ENCODE results near the gene SLC16A7. TPM values are rescaled to one million over a fixed set of nuclear protein-coding genes. Genes with fewer than 3 reads are reported as not detected.
"Not testable (repeated sequence)": the region's sequence is repeated elsewhere in the genome, so short reads cannot be mapped to it uniquely, and the experiment has no call there.

Gene SLC16A7
- total RNA-seq, 4 donors from 2014 or later, result 14.9 to 22.2 (median 15.7) TPM

DNA sequence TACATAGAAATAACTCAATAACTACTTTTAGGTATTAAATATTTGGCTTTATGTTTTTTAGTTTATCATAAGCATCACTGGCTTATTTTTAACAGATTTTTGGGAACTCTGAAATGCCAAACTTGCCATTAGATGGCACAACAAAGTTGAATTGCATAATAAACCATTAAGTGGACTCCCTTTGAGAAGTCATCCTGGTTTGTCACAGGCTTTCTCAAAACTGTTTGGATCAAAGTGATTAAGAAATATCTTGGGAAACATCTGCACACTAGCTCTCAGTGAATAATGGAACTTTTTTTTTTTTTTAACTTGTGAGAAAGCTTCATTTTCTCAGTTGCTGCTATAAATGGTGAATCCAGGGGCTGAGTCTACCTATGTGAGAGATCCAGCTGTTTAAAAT lies 4.3 kb downstream of the SLC16A7 start:
- intact Hi-C loops (cut with DNase I), result no loop called here
- H3K27ac ChIP-seq, result no peak overlapping the region

DNA sequence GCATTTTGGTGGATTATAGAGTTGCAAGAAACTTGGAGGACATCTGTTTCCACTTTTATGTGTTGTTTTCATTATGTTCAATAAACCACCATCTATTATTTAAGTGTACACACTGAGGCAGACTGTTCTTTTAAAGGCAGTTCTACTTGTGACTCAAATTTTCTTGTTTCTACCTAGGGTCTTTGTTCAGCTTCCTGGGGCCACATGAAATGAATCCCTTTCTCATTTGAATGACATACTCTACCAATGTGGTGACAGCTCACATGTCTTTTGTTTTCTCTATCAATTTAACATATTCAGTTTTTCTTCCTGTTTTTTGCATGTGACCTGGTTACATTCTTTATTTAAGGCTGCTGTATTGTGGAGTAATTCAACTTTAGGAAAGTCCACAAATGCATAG lies 7.9 kb downstream of the SLC16A7 start:
- H3K4me3 ChIP-seq (replicated peaks in 1 of 3), result no peak overlapping the region
- no peak overlapping the region for H3K27ac ChIP-seq
- intact Hi-C loops (cut with DNase I), result no loop called here
- no peaks in the 10 kb centered on the region for H3K36me3 ChIP-seq
- no peaks in the 10 kb centered on the region for H3K27me3 ChIP-seq
- no peaks in the 10 kb centered on the region for H3K9me3 ChIP-seq
- TF ChIP-seq POLR2A (IDR thresholded peaks at IDR 0.05), result no peak
- TF ChIP-seq, protein P1, sequence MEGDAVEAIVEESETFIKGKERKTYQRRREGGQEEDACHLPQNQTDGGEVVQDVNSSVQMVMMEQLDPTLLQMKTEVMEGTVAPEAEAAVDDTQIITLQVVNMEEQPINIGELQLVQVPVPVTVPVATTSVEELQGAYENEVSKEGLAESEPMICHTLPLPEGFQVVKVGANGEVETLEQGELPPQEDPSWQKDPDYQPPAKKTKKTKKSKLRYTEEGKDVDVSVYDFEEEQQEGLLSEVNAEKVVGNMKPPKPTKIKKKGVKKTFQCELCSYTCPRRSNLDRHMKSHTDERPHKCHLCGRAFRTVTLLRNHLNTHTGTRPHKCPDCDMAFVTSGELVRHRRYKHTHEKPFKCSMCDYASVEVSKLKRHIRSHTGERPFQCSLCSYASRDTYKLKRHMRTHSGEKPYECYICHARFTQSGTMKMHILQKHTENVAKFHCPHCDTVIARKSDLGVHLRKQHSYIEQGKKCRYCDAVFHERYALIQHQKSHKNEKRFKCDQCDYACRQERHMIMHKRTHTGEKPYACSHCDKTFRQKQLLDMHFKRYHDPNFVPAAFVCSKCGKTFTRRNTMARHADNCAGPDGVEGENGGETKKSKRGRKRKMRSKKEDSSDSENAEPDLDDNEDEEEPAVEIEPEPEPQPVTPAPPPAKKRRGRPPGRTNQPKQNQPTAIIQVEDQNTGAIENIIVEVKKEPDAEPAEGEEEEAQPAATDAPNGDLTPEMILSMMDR (IDR thresholded peaks at IDR 0.05), result no peak
- DNase-seq, result no peak
- no peaks in the 10 kb centered on the region for H3K4me1 ChIP-seq

More for the DNA sequence above, 4.3 kb downstream of the SLC16A7 start:
- H3K27me3 ChIP-seq, result no peaks in the 10 kb centered on the region
- TF ChIP-seq POLR2A (IDR thresholded peaks at IDR 0.05), result no peak
- TF ChIP-seq, protein P1 (IDR thresholded peaks at IDR 0.05), result no peak
- H3K4me1 ChIP-seq, result peaks cover 3 to 4% of the 10 kb centered on the region in 2 donors
- H3K4me3 ChIP-seq (replicated peaks in 1 of 3), result no peak overlapping the region
- H3K36me3 ChIP-seq, result no peaks in the 10 kb centered on the region
- DNase-seq, result no peak
- no peaks in the 10 kb centered on the region for H3K9me3 ChIP-seq

DNA sequence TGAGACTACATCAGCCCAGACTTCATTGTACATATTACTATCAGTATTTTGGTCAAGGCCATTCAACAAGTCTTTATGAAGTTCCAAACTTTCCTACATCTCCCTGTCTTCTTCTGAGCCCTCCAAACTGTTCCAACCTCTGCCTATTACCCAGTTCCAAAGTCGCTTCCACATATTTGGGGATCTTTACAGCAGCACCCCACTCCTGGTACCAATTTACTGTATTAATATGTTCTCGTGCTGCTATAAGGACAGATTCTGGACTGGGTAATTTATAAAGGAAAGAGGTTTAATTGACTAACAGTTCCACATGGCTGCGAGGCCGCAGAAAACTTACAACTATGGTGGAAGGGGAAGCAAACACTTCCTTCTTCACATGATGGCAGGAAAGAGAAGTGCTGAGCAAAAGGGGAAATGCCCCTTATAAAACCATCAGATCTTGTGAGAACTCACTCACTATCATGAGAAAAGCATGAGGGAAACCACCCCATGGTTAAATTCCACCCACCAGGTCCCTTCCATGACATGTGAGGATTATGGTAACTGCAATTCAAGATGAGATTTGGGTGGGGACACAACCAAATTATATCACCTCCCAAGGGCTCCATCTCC lies 17.1 kb downstream of the SLC16A7 start:
- 92% methylated on average over 4 of the region's 4 CpGs for WGBS, 2 donors

DNA sequence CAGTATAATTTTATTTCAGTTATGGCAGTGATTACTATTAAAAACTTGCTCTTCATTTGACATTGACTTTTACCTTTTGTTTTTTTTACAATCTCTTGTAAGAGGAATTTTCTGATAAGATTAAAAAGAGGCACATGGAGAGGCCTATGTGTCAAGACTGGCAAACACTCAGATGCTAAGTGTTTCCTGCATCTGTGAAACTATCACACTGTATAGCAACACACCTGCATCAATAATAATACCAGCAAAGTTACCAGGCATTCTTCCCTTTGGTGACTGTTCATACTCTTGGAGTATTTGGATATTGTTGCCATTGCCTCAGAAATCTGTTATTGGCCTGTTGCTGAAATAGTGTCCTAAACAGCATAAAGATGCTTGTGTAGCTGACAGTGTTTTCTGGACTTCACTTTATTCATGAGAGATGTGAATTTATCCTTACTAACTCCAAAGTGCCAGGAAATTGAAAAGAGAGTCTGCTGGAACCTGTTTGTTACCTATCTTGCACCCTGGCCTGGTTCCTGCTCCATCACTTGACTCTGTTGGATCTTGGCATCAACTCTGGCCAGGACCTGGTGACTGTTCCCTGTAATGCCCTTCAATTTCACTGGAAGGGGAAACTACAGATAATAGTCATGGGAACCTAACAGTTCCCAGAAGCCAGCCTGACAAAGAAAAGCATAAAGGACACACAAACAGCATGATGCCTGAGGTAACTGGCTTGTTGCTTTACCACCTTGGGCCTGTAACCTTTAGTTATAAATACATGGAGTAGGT lies 19.8 kb downstream of the SLC16A7 start:
- Histone ChIP-seq H3K27me3 (no peaks in the 10 kb centered on the region), H3K9me3 (no peaks in the 10 kb centered on the region), H3K27ac (no peak overlapping the region), H3K4me3 (replicated peaks in 1 of 3) (no peak overlapping the region), H3K36me3 (no peaks in the 10 kb centered on the region), H3K4me1 (no peaks in the 10 kb centered on the region)
- TF ChIP-seq, protein P1 (IDR thresholded peaks at IDR 0.05), result no peak
- no peak for TF ChIP-seq POLR2A (IDR thresholded peaks at IDR 0.05)
- DNase-seq, result no peak
- intact Hi-C loops (cut with DNase I), result no loop called here

More for the DNA sequence above, 17.1 kb downstream of the SLC16A7 start:
- H3K9me3 ChIP-seq; H3K27me3 ChIP-seq; DNase-seq; H3K4me3 ChIP-seq (replicated peaks in 1 of 3); intact Hi-C loops (cut with DNase I); H3K4me1 ChIP-seq; H3K27ac ChIP-seq; H3K36me3 ChIP-seq: not testable (repeated sequence)

DNA sequence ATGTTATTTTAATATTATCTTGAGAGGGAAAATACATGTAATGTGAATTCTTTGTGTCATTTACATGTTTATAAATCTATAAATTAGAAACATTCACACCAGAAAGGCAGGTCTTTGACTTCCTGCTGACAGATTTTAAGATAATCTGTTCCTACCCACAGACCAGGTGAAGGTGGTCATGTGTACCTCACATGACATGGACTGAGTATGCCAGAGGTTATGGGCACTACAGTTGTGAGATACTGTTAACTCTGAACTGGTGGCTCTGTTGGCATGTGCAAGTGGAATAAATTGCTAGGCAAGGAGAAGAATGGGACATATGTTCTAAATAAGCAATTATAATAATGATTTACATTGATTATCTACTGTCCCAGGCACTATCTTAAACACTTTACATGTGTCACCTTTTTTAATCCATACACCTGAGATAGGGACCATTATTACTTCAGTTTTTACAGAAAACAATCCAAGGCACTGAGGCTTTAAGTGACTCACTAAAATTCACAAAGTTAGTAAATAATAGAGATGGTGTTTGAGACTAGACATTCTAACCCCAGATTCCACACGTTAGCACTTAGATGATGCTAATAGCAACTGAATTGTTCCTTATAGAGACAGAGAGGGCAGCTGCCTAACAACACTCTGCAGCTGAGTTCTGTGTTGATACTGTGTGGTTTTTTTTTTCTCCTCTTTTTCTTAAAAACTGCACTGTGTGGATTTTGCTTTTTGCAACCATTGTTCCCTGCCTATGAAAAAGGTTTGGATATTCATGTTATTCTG lies 23.8 kb downstream of the SLC16A7 start:
- H3K4me1 ChIP-seq, result no peaks in the 10 kb centered on the region
- no peaks in the 10 kb centered on the region for H3K36me3 ChIP-seq
- no peak overlapping the region for H3K4me3 ChIP-seq (replicated peaks in 1 of 3)
- no peak for DNase-seq
- no peak for TF ChIP-seq POLR2A (IDR thresholded peaks at IDR 0.05)
- TF ChIP-seq, protein P1 (IDR thresholded peaks at IDR 0.05), result no peak
- no peak overlapping the region for H3K27ac ChIP-seq
- WGBS, 2 donors, result 46 to 61% methylated on average over 1 of the region's 1 CpG
- H3K9me3 ChIP-seq, result no peaks in the 10 kb centered on the region
- intact Hi-C loops (cut with DNase I), result no loop called here
- no peaks in the 10 kb centered on the region for H3K27me3 ChIP-seq

All from thyroid gland (tissue), 4 donors.